WTC11 (cell line): ENCODE results near the gene CCDC71. TPM values are rescaled to one million over a fixed set of nuclear protein-coding genes. Genes with fewer than 3 reads are reported as not detected.

Source experiments
- ATAC-seq: fragments of 200-7000 bp; cut with Tn5 transposase; 2 replicates; pipeline ENCODE4 v1.10.0; 2021; ENCODE audit warnings: mild to moderate bottlenecking, moderate library complexity
- CTCF ChIA-PET: fragments of 300-600 bp; sonication (Branson Sonifier 250); formaldehyde crosslinking; loops from one replicate; lab custom pipeline; 2021; ENCODE audit warnings: antibody characterized with exemption; lab: Charles Lee
- POLR2A ChIA-PET: fragments of 350-600 bp; sonication (Branson Sonifier 250); formaldehyde crosslinking; loops from one replicate; lab custom pipeline; 2021; ENCODE audit warnings: antibody characterized with exemption; lab: Charles Lee
- DNase-seq: peaks from one replicate; pipeline ENCODE4 v3.0.0; 2021; ENCODE audit warnings: low spot score
- H3K27ac Mint-ChIP-seq: 2 replicates; pipeline ENCODE4 v1.8.0; 2021; ENCODE audit warnings: mixed read lengths
- H3K27me3 Mint-ChIP-seq: 2 replicates; pipeline ENCODE4 v1.8.0; 2021; ENCODE audit warnings: low read depth, mild to moderate bottlenecking, moderate library complexity, mixed read lengths
- H3K36me3 Mint-ChIP-seq: 2 replicates; pipeline ENCODE4 v1.8.0; 2021; ENCODE audit warnings: mixed read lengths
- H3K4me1 Mint-ChIP-seq: 2 replicates; pipeline ENCODE4 v1.8.0; 2022; ENCODE audit warnings: mixed read lengths
- H3K4me3 Mint-ChIP-seq: 2 replicates; pipeline ENCODE4 v1.8.0; 2021; ENCODE audit warnings: mild to moderate bottlenecking, moderate library complexity, mixed read lengths
- H3K9me3 Mint-ChIP-seq: 2 replicates; pipeline ENCODE4 v1.8.0; 2021; ENCODE audit warnings: mixed read lengths
- AR ChIP-seq: fragments of 250-450 bp; sonication (Bioruptor Pico); IDR thresholded peaks from 2 replicates; pipeline ENCODE4 v1.9.0; 2021; ENCODE audit warnings: mild to moderate bottlenecking
- ELF4 ChIP-seq: sonication (generic); formaldehyde crosslinking; IDR thresholded peaks from 2 replicates; pipeline ENCODE4 v1.8.1; 2022; ENCODE audit warnings: low read depth, mild to moderate bottlenecking, moderate library complexity, missing genetic modification reagents
- EMX1 ChIP-seq: fragments of 250-450 bp; sonication (Bioruptor Pico); IDR thresholded peaks from 2 replicates; pipeline ENCODE4 v1.8.0; 2021; ENCODE audit warnings: mild to moderate bottlenecking
- FOXJ3 ChIP-seq: sonication (generic); formaldehyde crosslinking; IDR thresholded peaks from 2 replicates; pipeline ENCODE4 v1.9.0; 2021; ENCODE audit warnings: missing genetic modification reagents, mild to moderate bottlenecking, borderline replicate concordance
- FOXP4 ChIP-seq: sonication (generic); formaldehyde crosslinking; IDR thresholded peaks from 2 replicates; pipeline ENCODE4 v1.8.0; 2022; ENCODE audit warnings: mild to moderate bottlenecking, missing genetic modification reagents
- GABPB1 ChIP-seq: sonication (generic); formaldehyde crosslinking; IDR thresholded peaks from 2 replicates; pipeline ENCODE4 v1.8.1; 2023; ENCODE audit warnings: mild to moderate bottlenecking, missing genetic modification reagents
- GRHL2 ChIP-seq: fragments of 250-450 bp; sonication (Bioruptor Pico); IDR thresholded peaks from 2 replicates; pipeline ENCODE4 v1.8.0; 2022; ENCODE audit warnings: mild to moderate bottlenecking, moderate library complexity; ENCODE audit not compliant: insufficient replicate concordance, severe bottlenecking
- HMGA2 ChIP-seq: fragments of 250-450 bp; sonication (Bioruptor Pico); IDR thresholded peaks from 2 replicates; pipeline ENCODE4 v1.4.0; 2021; ENCODE audit warnings: mild to moderate bottlenecking, moderate library complexity
- JUN ChIP-seq: sonication (generic); formaldehyde crosslinking; IDR thresholded peaks from 2 replicates; pipeline ENCODE4 v1.8.0; 2023; ENCODE audit warnings: mild to moderate bottlenecking, missing genetic modification reagents
- KAT7 ChIP-seq: sonication (generic); formaldehyde crosslinking; IDR thresholded peaks from 2 replicates; pipeline ENCODE4 v1.8.1; 2023; ENCODE audit warnings: missing genetic modification reagents, mild to moderate bottlenecking, borderline replicate concordance
- MYBL2 ChIP-seq: sonication (generic); formaldehyde crosslinking; IDR thresholded peaks from 2 replicates; pipeline ENCODE4 v1.8.1; 2023; ENCODE audit warnings: mild to moderate bottlenecking, moderate library complexity, missing genetic modification reagents
- NR2C2 ChIP-seq: sonication (generic); formaldehyde crosslinking; IDR thresholded peaks from 2 replicates; pipeline ENCODE4 v1.8.0; 2022; ENCODE audit warnings: mild to moderate bottlenecking, missing genetic modification reagents
- PRRX2 ChIP-seq: fragments of 250-450 bp; sonication (Bioruptor Pico); IDR thresholded peaks from 2 replicates; pipeline ENCODE4 v1.8.0; 2021; ENCODE audit warnings: mild to moderate bottlenecking
- RORB ChIP-seq: fragments of 250-450 bp; sonication (Bioruptor Pico); IDR thresholded peaks from 2 replicates; pipeline ENCODE4 v1.9.0; 2021; ENCODE audit warnings: mild to moderate bottlenecking
- SMAD4 ChIP-seq: sonication (generic); formaldehyde crosslinking; IDR thresholded peaks from 2 replicates; pipeline ENCODE4 v1.8.0; 2022; ENCODE audit warnings: mild to moderate bottlenecking, missing genetic modification reagents
- TEAD1 ChIP-seq: sonication (generic); formaldehyde crosslinking; IDR thresholded peaks from 2 replicates; pipeline ENCODE4 v1.8.0; 2022; ENCODE audit warnings: mild to moderate bottlenecking, missing genetic modification reagents
- TEAD4 ChIP-seq: sonication (generic); formaldehyde crosslinking; IDR thresholded peaks from 2 replicates; pipeline ENCODE4 v1.8.0; 2022; ENCODE audit warnings: mild to moderate bottlenecking, missing genetic modification reagents
- ZNF138 ChIP-seq: sonication (generic); formaldehyde crosslinking; conservative IDR thresholded peaks from 2 replicates; pipeline ENCODE4 v1.8.1; 2022; ENCODE audit warnings: mild to moderate bottlenecking, moderate library complexity, missing genetic modification reagents
- ZNF416 ChIP-seq: fragments of 250-450 bp; sonication (Bioruptor Pico); IDR thresholded peaks from 2 replicates; pipeline ENCODE4 v1.9.0; 2021; ENCODE audit warnings: mild to moderate bottlenecking, inconsistent platforms
- ZNF512 ChIP-seq: sonication (generic); formaldehyde crosslinking; IDR thresholded peaks from 2 replicates; pipeline ENCODE4 v1.8.1; 2022; ENCODE audit warnings: missing genetic modification reagents, borderline replicate concordance
- total RNA-seq: library from RNA; stranded (reverse); gene quantifications from 3 replicates; pipeline ENCODE4 v1.2.3, GENCODE V29; 2021
- TF ChIP-seq, protein P1 (sequence below): sonication (generic); formaldehyde crosslinking; IDR thresholded peaks from 2 replicates; pipeline ENCODE4 v1.8.1; 2022; ENCODE audit warnings: low read depth, mild to moderate bottlenecking, moderate library complexity, missing genetic modification reagents, borderline replicate concordance
- TF ChIP-seq, protein P2 (sequence below): fragments of 250-450 bp; sonication (Bioruptor Pico); conservative IDR thresholded peaks from 2 replicates; pipeline ENCODE4 v1.9.0; 2021; ENCODE audit warnings: mild to moderate bottlenecking
- TF ChIP-seq, protein P3 (sequence below): fragments of 250-450 bp; sonication (Bioruptor Pico); IDR thresholded peaks from 2 replicates; pipeline ENCODE4 v2.1.2; 2022; ENCODE audit warnings: mild to moderate bottlenecking, moderate library complexity
- TF ChIP-seq, protein P4 (sequence below): sonication (generic); formaldehyde crosslinking; IDR thresholded peaks from 2 replicates; pipeline ENCODE4 v1.8.0; 2022; ENCODE audit warnings: mild to moderate bottlenecking, missing genetic modification reagents
- TF ChIP-seq, protein P5 (sequence below): sonication (generic); formaldehyde crosslinking; IDR thresholded peaks from 2 replicates; pipeline ENCODE4 v1.8.1; 2023; ENCODE audit warnings: mild to moderate bottlenecking, missing genetic modification reagents

The CCDC71 gene
- total RNA-seq, 1 experiment from 2014 or later: 29.8 TPM

GRCh38 chr3:49151610-49152009 is 14.5 kb downstream of the CCDC71 start (continued):
- no peak for TF ChIP-seq FOXJ3 (CRISPR knock-in tag)
- TF ChIP-seq, protein P1, sequence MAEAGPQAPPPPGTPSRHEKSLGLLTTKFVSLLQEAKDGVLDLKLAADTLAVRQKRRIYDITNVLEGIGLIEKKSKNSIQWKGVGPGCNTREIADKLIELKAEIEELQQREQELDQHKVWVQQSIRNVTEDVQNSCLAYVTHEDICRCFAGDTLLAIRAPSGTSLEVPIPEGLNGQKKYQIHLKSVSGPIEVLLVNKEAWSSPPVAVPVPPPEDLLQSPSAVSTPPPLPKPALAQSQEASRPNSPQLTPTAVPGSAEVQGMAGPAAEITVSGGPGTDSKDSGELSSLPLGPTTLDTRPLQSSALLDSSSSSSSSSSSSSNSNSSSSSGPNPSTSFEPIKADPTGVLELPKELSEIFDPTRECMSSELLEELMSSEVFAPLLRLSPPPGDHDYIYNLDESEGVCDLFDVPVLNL (CRISPR knock-in tag): no peak

DNA sequence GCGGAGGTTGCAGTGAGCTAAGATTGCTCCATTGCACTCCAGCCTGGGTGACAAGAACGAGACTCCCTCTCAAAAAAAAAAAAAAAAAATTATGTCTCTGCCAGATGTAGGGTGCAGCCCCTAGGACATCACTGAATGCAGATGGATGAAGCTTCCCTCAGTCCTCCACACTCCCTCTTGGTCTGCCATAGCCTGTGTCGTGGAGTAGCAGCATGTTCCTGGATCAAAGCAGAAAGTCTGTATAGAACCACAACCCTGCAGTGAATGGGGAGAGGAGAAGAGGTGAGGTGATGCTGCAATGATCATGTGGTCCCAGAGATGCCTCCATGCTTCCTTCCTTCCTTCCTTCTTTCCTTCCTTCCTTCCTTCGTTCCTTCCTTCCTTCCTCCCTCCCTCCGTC is 18.0 kb downstream of the CCDC71 start:
- peaks cover under 1% of the 10 kb centered on the region; the same call in 1 of the 2 replicates for H3K36me3 Mint-ChIP-seq
- peaks cover 4% of the 10 kb centered on the region; the same call in 1 of the 2 replicates for H3K4me1 Mint-ChIP-seq

GRCh38 chr3:49140080-49140479 is 26.1 kb downstream of the CCDC71 start:
- no peak for ATAC-seq
- POLR2A ChIA-PET: no interaction called here
- DNase-seq: no peak
- Mint-ChIP-seq H3K27ac (no peak overlapping the region), H3K27me3 (peaks cover 51% of the 10 kb centered on the region), H3K4me3 (no peak overlapping the region), H3K9me3 (peaks cover 34% of the 10 kb centered on the region)
- TF ChIP-seq TEAD4 (CRISPR knock-in tag) (no peak), JUN (no peak), KAT7 (CRISPR knock-in tag) (no peak), GABPB1 (CRISPR knock-in tag) (no peak), SMAD4 (CRISPR knock-in tag) (no peak), ZNF512 (CRISPR knock-in tag) (no peak), MYBL2 (no peak), FOXP4 (no peak), AR (no peak), ZNF416 (CRISPR knock-in tag) (no peak)
- TF ChIP-seq, protein P2, sequence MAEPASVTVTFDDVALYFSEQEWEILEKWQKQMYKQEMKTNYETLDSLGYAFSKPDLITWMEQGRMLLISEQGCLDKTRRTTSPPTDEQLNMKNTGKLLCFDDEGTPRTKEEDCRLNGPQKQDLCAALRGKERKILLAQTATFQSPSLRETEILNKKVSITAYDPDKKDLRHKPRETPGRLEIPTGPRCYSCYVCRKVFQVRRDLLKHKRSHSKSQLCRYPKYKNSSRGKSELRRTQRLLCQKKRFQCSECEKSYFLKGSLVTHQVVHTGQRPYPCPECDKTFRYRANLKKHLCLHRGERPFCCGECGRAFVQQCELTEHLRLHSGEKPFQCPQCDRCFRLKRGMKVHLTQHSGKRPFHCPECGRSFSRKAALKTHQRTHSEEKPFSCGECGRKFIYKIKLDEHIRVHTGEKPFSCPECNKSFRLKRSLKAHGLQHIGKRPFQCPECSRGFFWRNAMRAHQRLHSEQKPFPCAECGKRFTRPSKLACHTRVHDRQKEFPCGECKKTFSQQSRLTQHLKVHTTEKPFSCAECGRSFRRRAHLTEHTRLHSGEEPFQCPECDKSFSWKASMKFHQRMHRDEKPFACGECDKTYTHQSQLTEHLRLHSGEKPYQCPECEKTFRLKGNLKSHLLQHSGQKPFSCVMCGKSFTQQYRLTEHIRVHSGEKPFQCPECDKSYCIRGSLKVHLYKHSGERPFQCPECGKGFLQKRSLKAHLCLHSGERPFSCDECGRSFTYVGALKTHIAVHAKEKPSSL: no peak
- TF ChIP-seq, protein P3, sequence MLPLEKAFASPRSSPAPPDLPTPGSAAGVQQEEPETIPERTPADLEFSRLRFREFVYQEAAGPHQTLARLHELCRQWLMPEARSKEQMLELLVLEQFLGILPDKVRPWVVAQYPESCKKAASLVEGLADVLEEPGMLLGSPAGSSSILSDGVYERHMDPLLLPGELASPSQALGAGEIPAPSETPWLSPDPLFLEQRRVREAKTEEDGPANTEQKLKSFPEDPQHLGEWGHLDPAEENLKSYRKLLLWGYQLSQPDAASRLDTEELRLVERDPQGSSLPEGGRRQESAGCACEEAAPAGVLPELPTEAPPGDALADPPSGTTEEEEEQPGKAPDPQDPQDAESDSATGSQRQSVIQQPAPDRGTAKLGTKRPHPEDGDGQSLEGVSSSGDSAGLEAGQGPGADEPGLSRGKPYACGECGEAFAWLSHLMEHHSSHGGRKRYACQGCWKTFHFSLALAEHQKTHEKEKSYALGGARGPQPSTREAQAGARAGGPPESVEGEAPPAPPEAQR (CRISPR knock-in tag): no peak
- TF ChIP-seq, all 79 proteins: peak for 0
- CTCF ChIA-PET: no interaction called here
- Mint-ChIP-seq H3K36me3 (peaks cover 22% of the 10 kb centered on the region), H3K4me1 (no peaks in the 10 kb centered on the region)

More for the DNA sequence above, 18.0 kb downstream of the CCDC71 start:
- no peak for ATAC-seq
- H3K27me3 Mint-ChIP-seq: peaks cover 55% of the 10 kb centered on the region
- POLR2A ChIA-PET: no interaction called here
- CTCF ChIA-PET: interaction anchor here (0.5 to 1.1 kb wide), 3 partner anchors 23 to 277 kb away, joined by 3 to 5 read pairs (median 3); partner anchors contain the start of gene KLHDC8B
- TF ChIP-seq ZNF138 (no peak), EMX1 (CRISPR knock-in tag) (no peak), SMAD4 (CRISPR knock-in tag) (no peak), PRRX2 (CRISPR knock-in tag) (no peak), NR2C2 (CRISPR knock-in tag) (no peak), TEAD1 (CRISPR knock-in tag) (no peak), ZNF416 (CRISPR knock-in tag) (no peak), RORB (CRISPR knock-in tag) (no peak), TEAD4 (CRISPR knock-in tag) (no peak), ELF4 (CRISPR knock-in tag) (no peak), HMGA2 (CRISPR knock-in tag) (no peak), GRHL2 (no peak)
- TF ChIP-seq, protein P4, sequence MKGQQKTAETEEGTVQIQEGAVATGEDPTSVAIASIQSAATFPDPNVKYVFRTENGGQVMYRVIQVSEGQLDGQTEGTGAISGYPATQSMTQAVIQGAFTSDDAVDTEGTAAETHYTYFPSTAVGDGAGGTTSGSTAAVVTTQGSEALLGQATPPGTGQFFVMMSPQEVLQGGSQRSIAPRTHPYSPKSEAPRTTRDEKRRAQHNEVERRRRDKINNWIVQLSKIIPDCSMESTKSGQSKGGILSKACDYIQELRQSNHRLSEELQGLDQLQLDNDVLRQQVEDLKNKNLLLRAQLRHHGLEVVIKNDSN (CRISPR knock-in tag): no peak
- TF ChIP-seq, protein P5, sequence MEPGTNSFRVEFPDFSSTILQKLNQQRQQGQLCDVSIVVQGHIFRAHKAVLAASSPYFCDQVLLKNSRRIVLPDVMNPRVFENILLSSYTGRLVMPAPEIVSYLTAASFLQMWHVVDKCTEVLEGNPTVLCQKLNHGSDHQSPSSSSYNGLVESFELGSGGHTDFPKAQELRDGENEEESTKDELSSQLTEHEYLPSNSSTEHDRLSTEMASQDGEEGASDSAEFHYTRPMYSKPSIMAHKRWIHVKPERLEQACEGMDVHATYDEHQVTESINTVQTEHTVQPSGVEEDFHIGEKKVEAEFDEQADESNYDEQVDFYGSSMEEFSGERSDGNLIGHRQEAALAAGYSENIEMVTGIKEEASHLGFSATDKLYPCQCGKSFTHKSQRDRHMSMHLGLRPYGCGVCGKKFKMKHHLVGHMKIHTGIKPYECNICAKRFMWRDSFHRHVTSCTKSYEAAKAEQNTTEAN: no peak
- TF ChIP-seq, all 79 proteins: peak for 0
- H3K4me3 Mint-ChIP-seq: no peak overlapping the region
- DNase-seq: no peak
- peaks cover 3% of the 10 kb centered on the region for H3K9me3 Mint-ChIP-seq
- no peak overlapping the region for H3K27ac Mint-ChIP-seq
